ENCODE data around the gene RBM4B.
"Not testable (repeated sequence)": the region's sequence is repeated elsewhere in the genome, so short reads cannot be mapped to it uniquely, and the experiment has no call there.

Gene RBM4B, protein sequence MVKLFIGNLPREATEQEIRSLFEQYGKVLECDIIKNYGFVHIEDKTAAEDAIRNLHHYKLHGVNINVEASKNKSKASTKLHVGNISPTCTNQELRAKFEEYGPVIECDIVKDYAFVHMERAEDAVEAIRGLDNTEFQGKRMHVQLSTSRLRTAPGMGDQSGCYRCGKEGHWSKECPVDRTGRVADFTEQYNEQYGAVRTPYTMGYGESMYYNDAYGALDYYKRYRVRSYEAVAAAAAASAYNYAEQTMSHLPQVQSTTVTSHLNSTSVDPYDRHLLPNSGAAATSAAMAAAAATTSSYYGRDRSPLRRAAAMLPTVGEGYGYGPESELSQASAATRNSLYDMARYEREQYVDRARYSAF

DNA sequence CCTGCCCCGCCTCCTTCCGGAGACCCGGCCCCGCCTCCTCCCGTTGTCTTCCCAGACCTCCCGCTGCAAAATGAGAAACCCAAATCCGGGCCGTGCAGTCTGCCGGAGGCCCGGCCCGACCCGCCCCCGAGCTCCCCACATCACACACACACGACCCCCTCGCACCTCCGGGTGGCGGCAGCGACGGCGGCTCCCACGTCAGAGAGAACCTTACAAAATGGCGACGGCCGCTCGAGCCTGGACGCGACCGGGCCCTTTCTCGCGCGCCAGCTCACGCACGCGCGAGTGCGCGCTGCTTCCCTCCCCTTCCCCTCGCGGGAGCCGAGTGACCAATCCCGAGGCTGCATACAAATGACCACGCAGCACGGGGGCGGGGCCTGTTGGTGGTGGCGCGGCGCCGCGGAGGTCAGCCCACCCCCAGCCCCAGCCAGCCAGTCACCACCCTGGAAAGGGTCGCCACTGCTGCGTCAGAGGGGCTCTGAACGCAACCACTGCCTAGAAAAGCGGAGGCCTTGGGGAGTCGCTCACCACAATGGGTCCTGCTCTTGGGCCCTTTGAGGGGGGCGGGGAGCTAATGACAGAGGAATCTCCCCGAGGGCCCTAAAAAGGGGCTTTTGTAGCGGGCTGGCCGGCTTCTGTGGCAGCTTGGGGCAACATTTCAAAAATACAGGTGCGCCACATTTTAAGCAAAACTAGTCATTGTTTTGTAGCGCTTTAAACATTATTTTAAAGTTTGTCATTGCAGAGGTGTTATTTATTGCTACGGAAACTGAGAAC, at the start of gene RBM4B:
Gene RBM4B, minus strand, starts transcription at position 289 of the 777 bp plus-strand sequence. CDS start 808 bp downstream, outside the sequence.
- DNase-seq (ENCODE audit: low read depth in 3 of 3), result peak; percentile 94 to 95 (median 94)

DNA sequence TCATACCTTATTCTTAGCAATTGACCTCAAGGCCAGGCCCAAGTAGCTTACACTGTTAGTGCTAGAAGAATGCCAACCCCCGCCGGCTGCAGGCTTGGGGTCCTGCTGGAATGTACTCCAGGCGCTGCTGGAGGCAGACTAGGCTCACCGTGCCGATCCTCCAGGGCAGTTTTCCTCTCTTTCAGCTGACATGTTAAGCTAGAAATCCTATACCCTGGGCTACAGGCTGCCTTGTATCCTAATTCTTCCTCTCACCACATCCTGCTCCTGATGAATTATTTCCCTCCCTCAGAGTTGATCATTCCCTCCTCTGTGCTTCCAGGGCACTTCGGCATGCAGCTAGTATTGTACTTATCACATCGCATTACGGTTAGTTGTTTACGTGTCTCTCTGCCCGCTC, 48.0 kb upstream of the RBM4B start:
- DNase-seq (ENCODE audit: low read depth in 3 of 3), result no peak

DNA sequence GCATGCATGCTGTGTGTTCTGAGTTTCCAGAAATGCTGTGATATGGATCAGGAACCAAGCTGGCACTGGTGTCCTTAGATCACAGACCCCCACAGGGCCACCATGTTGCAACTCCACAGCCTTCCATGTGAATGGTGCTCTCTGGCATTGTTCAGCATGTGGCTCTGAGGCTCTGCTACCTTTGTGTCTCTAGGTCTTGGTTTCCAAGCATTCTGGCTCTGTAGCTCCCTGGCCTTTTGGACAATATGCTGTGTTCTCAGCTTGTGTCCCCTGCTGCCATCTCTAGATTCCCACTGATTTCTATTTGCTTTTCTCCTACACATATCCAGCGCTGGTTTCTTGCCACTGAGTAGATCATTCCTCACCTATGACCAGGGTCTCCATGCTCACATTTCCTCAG, 47.4 kb upstream of the RBM4B start:
- no peak for DNase-seq (ENCODE audit: low read depth in 3 of 3)

DNA sequence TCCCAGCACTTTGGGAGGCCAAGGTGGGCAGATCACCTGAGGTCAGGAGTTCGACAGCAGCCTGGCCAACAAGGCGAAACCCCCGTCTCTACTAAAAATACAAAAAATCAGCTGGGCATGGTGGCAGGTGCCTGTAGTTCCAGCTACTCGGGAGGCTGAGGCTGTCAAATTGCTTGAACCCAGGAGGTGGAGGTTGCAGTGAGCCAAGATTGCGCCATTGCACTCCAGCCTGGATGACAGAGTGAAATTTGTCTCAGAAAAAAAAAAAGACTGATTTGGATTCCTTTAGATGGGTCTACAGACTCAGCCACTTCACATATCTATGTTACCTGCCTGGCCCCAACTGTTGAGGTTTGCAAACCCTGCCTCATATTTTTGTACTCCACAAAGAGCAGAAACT, 46.5 kb upstream of the RBM4B start:
- not testable (repeated sequence) for DNase-seq (ENCODE audit: low read depth in 3 of 3)

DNA sequence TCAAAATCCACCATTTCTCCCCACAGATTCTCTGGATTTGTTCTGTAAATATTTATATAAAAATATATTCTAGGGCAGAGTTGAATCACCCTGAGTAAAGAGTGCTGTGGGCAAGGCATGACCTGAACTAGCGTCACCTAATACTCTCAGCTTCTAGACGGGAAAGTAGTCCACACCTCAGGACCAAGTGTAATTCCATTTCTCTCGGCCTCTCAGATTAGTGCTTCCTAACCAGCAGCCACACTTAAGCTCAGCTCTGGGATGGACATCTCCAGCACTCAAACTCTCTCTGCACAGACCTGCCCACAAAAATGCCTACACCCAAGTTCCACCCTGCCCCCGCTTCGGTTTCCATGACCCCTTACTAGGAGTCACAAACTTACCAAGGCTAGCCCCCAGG, 46.0 kb upstream of the RBM4B start:
- no peak for DNase-seq (ENCODE audit: low read depth in 3 of 3)

DNA sequence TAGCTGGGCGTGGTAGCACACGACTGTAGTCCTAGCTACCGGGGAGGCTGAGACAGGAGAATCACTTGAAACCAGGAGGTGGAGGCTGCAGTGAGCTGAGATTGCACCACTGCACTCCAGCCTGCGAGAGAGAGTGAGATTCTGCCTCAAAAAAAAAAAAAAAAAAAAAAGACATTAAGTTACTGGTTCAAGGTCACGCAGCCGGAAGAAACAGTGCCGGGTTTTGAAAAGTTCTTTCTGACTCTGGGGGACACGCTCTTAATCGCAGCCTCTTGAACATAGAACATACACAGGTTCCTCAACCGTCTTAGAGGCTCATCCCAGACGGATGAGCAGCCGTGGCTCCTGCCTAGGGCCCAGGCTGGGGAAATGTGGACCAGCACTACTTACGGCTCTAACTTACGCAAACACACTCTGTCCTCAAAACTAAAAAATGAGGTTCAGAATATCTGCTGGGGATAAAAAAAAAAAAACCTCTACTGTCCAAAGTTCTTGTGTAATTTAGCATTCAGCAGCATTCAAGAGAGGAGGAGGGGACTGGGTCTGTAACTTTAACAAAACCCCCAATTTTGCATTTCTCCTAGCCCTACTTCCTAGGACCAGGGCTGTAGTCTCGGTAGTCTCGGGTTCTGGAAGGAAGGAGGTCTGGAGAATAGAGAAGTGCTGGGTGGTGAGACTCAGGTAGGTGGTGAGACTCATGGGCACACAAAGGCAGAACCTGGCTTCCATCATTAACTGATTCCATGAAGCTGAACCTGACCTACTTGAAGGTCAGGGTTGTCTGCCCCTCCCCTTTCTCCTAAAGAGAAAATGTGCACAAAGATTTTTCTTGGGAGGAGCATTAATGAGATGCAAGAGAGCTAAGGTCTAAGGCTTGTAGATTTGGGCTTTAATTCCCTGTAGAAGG, 45.3 kb upstream of the RBM4B start:
- no peak for DNase-seq (ENCODE audit: low read depth in 3 of 3)

DNA sequence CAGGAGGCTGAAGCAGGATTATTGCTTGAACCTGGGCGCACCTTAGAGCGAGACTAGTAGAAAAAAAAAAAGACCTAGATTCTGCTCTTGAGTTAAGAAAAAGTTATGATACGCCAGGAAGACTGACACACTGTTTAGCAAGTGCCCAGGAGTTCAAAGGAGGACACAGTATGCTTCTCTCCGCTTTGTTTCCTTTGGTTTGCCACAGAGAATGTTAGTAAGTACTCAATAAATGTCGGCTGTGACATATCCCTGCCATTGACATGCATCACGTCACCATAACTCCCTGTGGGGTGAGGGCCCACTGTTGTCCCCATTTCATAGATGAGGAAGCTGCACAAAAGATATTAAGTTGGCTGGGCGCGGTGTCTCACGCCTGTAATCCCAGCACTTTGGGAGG, 44.3 kb upstream of the RBM4B start:
- no peak for DNase-seq (ENCODE audit: low read depth in 3 of 3)

DNA sequence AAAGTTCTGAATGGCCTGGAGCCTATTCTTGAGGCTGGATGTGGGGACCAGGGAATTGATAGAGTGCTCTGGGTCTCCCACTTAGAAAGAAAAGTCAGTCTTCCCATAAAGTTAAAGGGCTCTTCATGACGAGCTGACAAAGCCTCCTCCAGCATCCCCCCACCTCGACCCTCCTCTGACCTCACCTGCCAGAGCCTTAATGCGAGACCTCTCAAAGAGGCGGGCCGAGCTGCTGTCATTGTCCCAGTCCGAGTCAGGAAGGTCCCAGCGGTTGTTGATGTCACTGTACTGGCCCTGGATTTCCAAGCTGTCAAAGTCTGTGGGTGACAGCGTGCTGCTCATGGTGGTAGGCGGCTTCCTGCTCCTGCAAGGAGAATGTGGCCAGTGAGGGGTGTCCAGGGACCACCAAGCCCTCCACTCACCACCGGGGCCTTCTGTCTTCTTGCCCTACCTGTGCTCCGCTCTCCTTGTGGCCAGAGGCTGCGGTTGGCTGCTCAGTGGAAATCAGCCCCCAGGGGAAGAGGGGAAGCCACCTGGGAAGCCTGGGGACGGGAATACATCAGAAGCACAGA, 43.3 kb upstream of the RBM4B start:
- DNase-seq (ENCODE audit: low read depth in 3 of 3), result no peak

DNA sequence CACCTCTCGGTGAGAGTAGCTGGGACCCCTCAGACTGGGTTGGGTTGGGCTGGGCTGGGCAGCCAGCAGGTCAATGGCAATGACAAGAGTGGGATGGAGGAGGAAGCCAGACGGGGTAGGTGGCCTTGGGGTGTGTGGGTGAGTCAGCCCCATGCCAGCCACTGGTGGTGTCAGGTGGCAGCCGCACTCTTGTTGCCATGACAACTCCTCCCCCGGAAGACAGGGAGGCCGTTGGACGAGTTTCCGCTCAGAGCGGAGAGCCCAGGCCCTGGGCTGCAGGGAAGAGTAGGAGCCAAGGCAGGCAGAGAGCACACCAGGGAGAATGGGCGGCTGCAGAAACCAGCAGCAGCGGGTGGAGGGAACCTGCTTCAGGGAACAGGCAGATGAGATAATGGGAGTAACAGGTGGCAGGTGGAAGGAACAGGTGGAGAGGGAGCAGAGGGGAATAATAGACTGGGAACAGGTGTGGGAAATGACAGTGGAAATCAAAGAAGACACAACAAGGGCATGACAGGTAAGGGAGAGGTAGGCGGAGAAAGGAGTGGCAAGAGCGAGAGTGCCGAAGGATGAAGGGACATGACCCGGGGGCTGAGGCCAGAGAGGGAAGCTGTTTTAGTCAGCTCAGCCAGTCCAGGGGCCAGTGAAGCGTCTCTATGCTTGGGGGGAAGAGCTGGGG, 42.7 kb upstream of the RBM4B start:
- peak in 2 of 3 donors; percentile 33 to 40 for DNase-seq (ENCODE audit: low read depth in 3 of 3)

DNA sequence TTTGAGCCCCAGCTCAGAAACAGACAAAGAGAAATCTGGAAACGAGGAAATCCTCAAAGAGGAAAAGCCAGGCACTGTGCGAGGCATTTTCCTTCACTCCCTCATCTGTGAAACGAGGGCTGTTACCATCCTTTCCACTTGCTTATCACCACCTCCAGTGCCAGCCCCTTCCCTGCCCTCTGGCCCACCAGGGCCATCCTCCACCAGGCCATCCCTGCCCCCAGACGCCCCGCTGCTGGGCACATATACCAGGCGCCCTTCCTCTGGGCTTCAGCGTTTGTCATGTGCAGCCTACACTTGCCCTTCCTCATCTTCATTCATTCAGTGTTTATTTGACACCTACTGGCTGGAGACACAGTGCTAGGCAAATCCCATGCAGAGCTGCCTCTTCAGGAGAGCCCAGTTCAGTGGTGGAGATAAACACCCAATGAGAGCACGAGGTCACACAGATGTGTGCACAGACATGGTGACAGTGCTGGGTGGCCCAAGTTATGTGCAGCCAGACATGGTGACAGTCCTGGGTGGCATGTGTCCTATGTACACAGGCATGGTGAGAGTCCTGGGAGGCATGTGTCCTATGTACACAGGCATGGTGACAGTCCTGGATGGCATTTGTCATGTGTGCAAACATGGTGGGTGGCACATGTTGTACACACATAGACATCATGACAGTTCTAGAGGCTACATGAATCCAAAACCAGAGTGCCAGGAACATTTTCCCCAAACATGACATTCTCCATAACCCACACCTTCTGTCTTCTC, 41.6 kb upstream of the RBM4B start:
- no peak for DNase-seq (ENCODE audit: low read depth in 3 of 3)

DNA sequence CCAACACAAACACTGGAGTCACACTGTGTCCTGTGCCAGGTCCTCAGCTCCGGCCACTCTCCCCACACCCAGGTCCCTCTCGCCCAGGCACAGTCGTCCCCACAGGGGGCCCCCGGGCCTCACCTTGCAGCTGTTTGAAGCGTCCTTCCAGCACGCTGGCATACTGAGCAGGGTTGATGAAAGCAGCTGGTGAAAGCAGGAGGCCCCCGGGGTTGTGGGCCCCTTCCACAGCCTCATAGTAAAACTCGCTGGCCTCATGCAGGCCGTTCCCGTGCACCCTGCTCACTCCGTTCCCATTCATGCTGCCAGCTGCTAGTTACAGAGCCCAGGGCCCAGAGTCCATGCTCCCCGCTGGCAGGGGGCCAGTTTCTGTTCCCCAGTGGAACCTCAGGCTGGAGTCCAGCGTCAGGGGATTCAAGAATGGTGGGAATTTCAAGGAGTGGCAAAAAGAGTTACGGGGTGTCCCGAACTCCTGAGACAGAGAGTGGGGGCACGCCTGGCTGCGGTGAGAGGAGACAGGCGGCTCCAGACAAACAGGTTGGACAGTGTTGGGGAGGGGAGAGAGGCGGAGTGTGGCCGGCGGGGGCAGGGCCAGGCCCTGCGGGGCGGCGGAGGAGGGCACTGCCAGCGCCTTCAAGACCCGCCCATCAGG, 40.8 kb upstream of the RBM4B start:
- no peak for DNase-seq (ENCODE audit: low read depth in 3 of 3)

DNA sequence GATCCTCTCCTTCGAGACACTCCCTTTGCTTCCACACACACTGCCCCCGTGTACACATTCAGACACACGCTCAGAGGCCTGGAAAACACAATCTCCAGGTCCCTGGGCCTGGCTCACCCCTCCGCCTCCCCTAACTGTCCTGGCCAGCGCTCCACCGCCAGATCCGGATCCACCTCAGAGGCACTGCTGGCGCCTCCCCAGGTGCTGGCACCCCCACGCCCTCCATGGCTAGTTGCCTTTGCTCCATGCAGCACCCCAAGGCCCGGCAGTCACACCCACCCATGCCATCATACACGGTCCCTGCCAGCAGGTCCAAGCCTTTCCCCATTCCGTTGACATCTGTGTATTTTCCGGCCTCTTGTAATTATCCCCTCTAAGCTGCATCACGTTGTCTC, 40.2 kb upstream of the RBM4B start:
- no peak for DNase-seq (ENCODE audit: low read depth in 3 of 3)

DNA sequence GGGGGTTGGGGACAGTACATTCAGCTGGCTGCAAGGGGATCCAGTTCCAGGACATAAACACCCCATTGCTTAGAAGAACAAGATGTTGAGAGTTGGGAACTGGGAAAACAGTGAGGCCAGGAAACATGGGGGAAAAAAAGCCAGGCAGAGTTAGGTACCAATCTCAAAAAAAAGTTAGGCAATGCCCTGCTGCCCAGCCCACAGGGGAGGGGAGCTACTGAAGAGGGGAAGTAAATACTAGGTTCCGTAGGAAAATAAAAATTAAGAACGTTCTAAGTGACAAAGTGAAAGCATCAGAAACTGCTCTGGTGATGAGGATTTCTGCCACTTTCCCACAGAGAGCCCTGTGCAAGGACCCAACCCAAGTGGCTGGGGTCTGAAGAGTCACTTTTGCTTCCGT, 39.3 kb upstream of the RBM4B start:
- DNase-seq (ENCODE audit: low read depth in 3 of 3), result no peak

DNA sequence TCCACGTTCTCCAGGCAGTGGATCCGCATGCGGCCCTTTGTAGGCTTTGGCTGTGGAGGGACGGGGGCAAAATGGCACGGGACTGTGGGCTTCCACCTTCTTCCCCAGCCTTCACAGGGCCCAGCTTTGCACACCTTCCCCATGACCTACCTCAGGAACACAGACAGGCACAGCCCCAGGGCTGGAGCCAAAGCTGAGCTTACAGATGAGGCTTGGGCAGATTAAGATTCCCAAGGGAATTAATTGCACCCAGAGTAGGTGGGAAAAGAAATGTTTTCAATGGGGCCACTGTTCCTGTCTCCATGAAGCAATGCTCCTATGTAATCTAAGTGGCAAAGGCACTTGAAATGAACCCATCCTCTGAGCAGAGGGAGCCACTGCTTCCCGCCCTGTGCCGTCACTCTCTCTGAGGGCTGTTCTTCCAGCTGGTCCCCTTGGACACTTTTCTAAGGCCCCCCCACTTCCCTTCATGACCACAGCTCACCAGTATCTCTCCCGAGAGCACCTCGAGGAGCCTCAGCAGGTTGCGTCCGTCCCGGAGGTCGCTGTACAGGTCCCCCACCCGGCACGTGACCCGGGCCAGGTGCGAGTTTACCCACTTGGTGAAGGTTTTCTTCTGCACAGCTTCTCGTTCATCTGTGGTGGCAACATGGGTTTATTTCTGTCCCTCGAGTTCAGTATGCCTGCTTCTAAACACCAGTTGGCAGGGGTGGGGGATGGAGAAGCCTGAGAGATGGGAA, 37.8 kb upstream of the RBM4B start:
- DNase-seq (ENCODE audit: low read depth in 3 of 3), result no peak

DNA sequence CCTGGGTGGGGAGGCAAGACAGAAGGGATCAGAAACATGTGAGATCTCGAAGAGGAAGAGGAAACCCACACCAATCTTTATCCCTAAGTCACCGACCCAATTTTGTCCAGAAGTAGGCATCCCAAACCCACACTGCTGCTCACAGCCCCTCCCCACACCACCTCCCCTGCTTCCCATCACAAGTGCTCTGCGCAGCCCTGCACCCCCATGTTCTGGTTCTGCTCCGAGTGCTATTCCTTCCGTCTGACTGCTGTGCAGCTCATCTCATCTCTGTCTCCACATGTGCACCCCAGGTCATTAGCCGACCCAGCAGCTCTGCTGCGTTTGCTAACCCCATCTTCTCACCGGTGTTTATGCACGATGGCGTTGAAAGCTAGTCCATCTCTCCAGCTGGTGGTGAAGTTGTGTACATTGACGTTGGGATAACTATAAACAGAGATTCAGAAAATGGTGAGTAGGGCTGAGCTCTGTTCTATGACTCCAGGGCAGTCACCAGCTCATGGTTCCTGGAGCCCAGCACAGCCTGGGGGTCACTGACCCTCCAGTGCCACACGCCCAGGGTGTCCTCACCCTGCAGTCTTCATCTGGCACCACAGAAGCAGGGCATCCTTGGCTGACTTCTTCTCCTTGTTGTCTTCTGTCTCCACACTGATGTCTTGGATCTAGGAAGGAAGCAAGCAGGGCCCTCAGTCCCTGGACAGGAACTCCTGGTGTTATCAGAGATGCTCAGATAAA, 36.2 kb upstream of the RBM4B start:
- DNase-seq (ENCODE audit: low read depth in 3 of 3), result no peak

DNA sequence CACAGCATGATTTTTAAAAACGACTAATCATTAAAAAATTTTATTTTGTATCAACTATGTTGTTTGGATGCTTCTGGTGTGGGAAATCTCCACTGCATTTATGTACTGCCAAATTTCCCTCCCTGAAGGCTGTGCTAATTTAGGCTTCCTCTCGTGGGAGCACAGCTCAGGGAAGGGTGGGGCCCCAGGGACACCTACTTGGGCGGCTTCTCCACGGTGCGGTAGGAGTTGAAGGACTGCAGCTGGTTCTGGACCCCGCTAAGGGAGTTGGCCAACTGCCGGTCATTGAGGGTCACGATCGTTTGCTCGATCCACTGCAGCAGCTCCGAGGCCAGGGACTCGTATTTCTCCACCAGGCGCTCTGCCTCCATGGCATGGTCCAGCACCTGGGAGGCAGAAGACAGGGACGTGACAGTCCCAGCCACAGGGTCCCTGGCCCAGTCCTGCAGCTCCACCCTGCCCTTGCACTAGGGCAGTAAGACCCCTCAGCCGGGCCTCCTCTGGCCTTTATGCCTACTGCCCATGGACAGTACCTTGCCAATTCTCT, 32.8 kb upstream of the RBM4B start:
- no peak for DNase-seq (ENCODE audit: low read depth in 3 of 3)

DNA sequence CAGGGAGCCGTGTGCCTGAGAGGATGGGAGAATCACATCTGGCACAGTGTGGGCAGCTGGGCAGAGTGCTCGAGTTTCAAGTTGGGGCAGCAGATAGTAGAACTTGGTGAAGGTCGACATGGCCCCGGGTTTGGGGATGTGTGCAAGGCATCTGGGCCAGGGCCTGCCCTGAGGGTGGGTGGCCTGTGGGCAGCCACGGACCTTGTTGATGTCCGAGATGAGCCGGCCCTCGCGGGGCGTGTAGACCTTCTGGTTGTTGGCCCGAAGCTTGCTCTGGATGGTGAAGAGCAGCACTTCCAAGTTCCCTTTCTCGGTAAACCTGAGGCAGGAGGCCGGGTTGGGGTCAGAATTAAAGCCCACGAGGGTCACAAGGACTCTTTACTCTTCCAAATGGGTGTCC, 31.0 kb upstream of the RBM4B start:
- DNase-seq (ENCODE audit: low read depth in 3 of 3), result no peak

DNA sequence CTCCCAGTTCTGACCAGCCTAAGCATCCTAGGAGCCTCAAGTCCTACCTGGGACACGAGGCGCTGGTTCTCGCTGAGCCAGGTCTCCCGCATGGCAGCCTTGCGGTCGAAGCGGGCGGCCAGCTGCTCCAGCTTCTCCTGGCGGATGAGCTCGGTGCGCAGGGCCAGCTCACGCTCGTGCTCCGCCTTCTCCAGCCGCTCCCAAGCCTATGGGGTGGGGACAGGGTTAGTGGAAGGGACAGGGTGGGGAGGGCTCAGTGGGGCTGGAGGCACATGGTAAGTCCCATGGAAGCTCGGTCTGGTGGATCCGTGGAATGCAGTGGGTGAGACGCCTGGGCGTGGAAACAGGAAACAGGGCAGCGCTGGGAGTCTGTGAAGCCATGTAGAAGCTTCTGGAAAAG, 30.4 kb upstream of the RBM4B start:
- DNase-seq (ENCODE audit: low read depth in 3 of 3), result no peak
